Testis (tissue), 3 donors: Measurements from ENCODE around the gene FBLN1. TPM values are rescaled to one million over a fixed set of nuclear protein-coding genes. Genes with fewer than 3 reads are reported as not detected.

Experiments
- DNase-seq: peaks from one replicate; pipeline ENCODE4 v3.0.0-alpha.2; 2019
- H3K27ac ChIP-seq, 2 donors: fragments of 200-600 bp; sonication (generic); one replicate each; pipeline ENCODE4 v1.5.1; 2019
- H3K27me3 ChIP-seq: fragments of 200-600 bp; sonication (generic); one replicate; pipeline ENCODE4 v1.5.1; 2019
- H3K36me3 ChIP-seq: fragments of 200-600 bp; sonication (generic); one replicate; pipeline ENCODE4 v1.5.1; 2017; ENCODE audit warnings: low read depth; ENCODE audit errors: missing control alignments
- H3K4me1 ChIP-seq: fragments of 200-600 bp; sonication (generic); one replicate; pipeline ENCODE4 v1.5.1; 2019
- H3K4me3 ChIP-seq, 2 donors: fragments of 200-600 bp; sonication (generic); one replicate each; pipeline ENCODE4 v1.5.1; 2017 to 2019
- H3K9me3 ChIP-seq: fragments of 200-600 bp; sonication (generic); one replicate; pipeline ENCODE4 v1.5.1; 2017
- POLR2A ChIP-seq: fragments of 450-650 bp; IDR thresholded peaks from one replicate; pipeline ENCODE4 v1.6.1; 2017; ENCODE audit warnings: antibody characterized with exemption, mild to moderate bottlenecking, moderate library complexity
- WGBS, 2 donors: methylation state at CpG; one replicate each; pipeline ENCODE4 v1.1.5; 2018; 5-methylcytosine and 5-hydroxymethylcytosine counted together
- intact Hi-C: fragments of 100-400 bp; cut with DNase I; formaldehyde crosslinking; loops from one replicate; pipeline ENCODE4 v1.15.1; 2023; ENCODE audit warnings: low total_unique reads
- polyA plus RNA-seq: library from polyadenylated mRNA; stranded (reverse); fragments of 350-450 nt; fragmentation: Illumina TruSeq; extraction: RNeasy Lipid Tissue Mini Kit (QIAGEN cat#74804); gene quantifications from one replicate; pipeline ENCODE4 v1.2.3, GENCODE V29; 2014; ENCODE audit warnings: low read depth, low replicate concordance; ENCODE audit not compliant: insufficient read depth
- total RNA-seq, 2 donors: library from RNA; depleted of rRNA; stranded (reverse); fragments of >200 nt; gene quantifications; one replicate each; pipeline ENCODE4 v1.2.3, GENCODE V29; 2016
- TF ChIP-seq, protein P1 (sequence below), 3 experiments: fragments of 450-650 bp in 2 of 3; fragments of 200-600 bp in 1 of 3; sonication (generic) in 1 of 3; IDR thresholded peaks; one replicate each; pipeline ENCODE4 v1.5.1; 2016 to 2019; ENCODE audit warnings: antibody characterized with exemption in 3 of 3, mild to moderate bottlenecking in 2 of 3, moderate library complexity in 1 of 3

Gene FBLN1
- total and polyA plus RNA-seq, 3 donors from 2014 or later, result 32.4 to 154 (median 42.2) TPM

DNA sequence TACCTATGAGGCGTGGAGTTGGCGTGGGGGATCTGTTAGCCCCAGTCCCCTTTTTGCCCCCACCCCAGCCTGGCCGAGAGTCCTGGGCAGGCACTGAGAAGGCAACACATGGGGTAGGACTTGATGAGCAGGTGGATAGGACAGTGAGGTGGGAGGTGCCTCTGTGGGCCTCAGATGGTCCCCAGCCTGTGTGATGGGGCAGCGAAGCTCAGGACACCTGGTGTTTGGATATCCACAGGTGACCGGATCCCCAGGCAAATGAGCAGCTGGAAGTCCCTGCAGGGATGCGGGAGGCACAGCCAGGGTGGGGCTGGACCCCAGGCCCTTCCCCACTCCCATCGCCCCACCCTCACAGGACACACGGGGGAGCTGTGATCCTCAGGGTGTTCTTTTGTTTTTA lies 9.7 kb downstream of the FBLN1 start:
- intact Hi-C loops, result no loop called here
- peaks cover 33% of the 10 kb centered on the region for H3K4me1 ChIP-seq
- 70 to 74% methylated on average over 5 to 8 of the region's 8 CpGs for WGBS, 2 donors
- H3K27ac ChIP-seq, result peak overlapping the region; percentile 32 to 74
- H3K4me3 ChIP-seq, result no peak overlapping the region
- no peaks in the 10 kb centered on the region for H3K9me3 ChIP-seq
- no peaks in the 10 kb centered on the region for H3K27me3 ChIP-seq
- DNase-seq, result no peak
- H3K36me3 ChIP-seq, result no peaks in the 10 kb centered on the region
- TF ChIP-seq, protein P1, sequence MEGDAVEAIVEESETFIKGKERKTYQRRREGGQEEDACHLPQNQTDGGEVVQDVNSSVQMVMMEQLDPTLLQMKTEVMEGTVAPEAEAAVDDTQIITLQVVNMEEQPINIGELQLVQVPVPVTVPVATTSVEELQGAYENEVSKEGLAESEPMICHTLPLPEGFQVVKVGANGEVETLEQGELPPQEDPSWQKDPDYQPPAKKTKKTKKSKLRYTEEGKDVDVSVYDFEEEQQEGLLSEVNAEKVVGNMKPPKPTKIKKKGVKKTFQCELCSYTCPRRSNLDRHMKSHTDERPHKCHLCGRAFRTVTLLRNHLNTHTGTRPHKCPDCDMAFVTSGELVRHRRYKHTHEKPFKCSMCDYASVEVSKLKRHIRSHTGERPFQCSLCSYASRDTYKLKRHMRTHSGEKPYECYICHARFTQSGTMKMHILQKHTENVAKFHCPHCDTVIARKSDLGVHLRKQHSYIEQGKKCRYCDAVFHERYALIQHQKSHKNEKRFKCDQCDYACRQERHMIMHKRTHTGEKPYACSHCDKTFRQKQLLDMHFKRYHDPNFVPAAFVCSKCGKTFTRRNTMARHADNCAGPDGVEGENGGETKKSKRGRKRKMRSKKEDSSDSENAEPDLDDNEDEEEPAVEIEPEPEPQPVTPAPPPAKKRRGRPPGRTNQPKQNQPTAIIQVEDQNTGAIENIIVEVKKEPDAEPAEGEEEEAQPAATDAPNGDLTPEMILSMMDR (IDR thresholded peaks at IDR 0.05), result no peak
- TF ChIP-seq POLR2A, result no peak

DNA sequence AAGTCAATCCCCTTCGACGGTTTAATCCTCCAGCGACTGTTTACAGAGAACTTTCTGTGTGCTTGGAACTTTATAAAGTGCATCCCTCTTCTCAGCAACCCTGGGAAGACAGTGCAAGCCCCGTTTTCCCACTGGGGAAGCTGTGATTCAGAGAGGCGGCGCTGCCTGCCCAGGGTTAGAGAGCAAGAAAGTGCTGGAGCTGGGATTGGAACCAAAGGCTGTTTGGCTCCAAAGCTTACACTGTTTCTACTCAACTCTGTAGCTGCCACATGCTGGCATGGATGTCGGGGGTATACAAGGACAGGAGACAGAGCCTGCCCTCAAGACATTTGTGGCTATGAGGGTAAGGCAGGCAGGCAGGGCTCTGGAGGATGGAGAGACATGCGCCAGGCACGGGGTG lies 13.0 kb downstream of the FBLN1 start:
- H3K27ac ChIP-seq, result no peak overlapping the region
- TF ChIP-seq POLR2A, result no peak
- TF ChIP-seq, protein P1 (IDR thresholded peaks at IDR 0.05), result no peak
- peak; percentile 46 for DNase-seq
- H3K9me3 ChIP-seq, result no peaks in the 10 kb centered on the region
- WGBS, 2 donors, result 54 to 71% methylated on average over 9 of the region's 9 CpGs
- H3K36me3 ChIP-seq, result no peaks in the 10 kb centered on the region
- H3K4me3 ChIP-seq, result no peak overlapping the region
- intact Hi-C loops, result no loop called here
- no peaks in the 10 kb centered on the region for H3K27me3 ChIP-seq
- peaks cover 43% of the 10 kb centered on the region for H3K4me1 ChIP-seq

DNA sequence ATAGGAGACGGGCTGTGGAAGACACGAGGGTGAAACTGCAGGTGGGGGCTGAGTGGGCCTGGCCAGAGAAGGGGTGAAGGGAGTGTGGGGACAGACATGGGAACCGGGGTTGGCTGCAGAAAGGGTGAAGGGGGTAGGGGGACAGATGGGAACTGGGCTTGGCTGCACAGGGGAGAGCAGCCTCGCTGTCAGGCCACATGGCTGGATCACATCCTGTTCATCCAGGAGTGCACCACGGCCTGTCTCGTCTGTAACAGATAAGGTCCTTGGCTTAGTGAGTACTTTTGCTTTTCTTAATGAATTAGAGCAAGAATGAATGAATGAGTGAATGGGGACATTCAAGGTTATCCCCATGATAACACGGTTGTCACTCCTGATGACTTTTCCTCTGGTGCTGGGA lies 13.5 kb downstream of the FBLN1 start:
- 32 to 48% methylated on average over 7 of the region's 7 CpGs for WGBS, 2 donors
- no peaks in the 10 kb centered on the region for H3K36me3 ChIP-seq
- H3K4me1 ChIP-seq, result peaks cover 43% of the 10 kb centered on the region
- DNase-seq, result peak; percentile 37
- H3K27me3 ChIP-seq, result no peaks in the 10 kb centered on the region
- H3K9me3 ChIP-seq, result no peaks in the 10 kb centered on the region
- TF ChIP-seq, protein P1 (IDR thresholded peaks at IDR 0.05), result no peak
- TF ChIP-seq POLR2A, result no peak
- H3K4me3 ChIP-seq, result no peak overlapping the region
- no peak overlapping the region for H3K27ac ChIP-seq
- intact Hi-C loops, result no loop called here

DNA sequence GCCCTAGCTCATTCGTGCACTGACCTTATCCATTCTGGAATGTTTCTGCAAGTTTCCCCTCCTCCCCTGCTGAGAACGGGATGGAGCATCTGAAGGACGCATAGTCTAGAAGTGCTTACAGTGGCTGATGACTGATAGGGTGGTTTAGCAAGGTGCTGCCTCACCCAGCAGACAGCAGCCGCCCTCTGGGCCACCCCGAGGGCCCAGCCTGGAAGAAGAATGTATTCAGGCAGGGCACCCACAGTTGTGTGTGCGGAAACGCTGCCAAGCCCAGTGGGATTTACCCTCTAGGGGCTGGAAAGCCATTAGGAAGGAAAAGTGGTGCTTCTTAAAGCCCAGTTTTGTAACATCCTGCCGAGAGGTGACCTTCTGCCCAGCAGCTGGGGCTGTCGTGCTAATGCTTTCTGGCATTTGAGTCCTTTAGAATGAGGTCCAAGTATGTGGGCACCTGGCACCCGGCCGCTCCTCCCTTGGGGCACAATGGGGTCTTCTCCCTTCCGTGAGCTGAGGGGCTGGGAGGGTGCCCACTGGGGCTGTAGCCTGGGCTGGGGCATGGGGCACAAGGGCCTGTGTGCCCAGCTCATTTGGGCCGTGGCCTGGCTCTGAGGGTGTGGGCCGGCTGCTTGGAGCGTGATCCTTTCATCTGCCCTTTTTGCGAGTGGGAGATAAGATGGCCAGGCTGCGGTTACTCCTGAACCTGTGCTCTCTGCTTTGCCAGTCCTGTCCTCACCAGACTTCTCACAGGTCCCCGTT lies 14.4 kb downstream of the FBLN1 start:
- Histone ChIP-seq H3K27me3 (no peaks in the 10 kb centered on the region), H3K4me3 (no peak overlapping the region), H3K36me3 (no peaks in the 10 kb centered on the region), H3K4me1 (peaks cover 42% of the 10 kb centered on the region), H3K27ac (no peak overlapping the region), H3K9me3 (no peaks in the 10 kb centered on the region)
- intact Hi-C loops, result no loop called here
- DNase-seq, result no peak
- TF ChIP-seq, protein P1 (IDR thresholded peaks at IDR 0.05), result no peak
- TF ChIP-seq POLR2A, result no peak
- 55 to 65% methylated on average over 11 to 18 of the region's 18 CpGs for WGBS, 2 donors

DNA sequence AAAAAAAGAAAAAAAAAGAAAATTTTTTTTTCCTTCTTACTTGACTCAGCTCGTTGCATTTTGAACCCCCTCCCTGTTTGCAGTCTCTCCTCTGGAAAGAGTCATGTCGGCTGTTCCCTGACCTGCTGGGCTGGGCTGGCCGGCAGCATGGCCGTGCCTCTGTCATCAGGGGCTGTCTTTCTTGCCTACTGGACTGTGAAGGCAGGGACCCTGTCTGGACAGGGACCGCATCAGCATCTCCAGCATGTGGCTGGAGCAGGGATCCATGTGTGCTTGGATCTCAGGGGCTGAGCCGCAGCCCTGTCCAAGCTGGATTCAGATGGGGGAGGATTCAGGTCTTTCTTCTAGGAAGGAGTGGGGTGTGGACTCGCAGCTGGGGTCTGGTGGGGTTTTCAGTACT lies 15.5 kb downstream of the FBLN1 start:
- no peak for DNase-seq
- H3K36me3 ChIP-seq, result no peaks in the 10 kb centered on the region
- no peaks in the 10 kb centered on the region for H3K9me3 ChIP-seq
- WGBS, 2 donors, result 70 to 79% methylated on average over 7 of the region's 7 CpGs
- no peak for TF ChIP-seq POLR2A
- TF ChIP-seq, protein P1 (IDR thresholded peaks at IDR 0.05), result no peak
- peaks cover 37% of the 10 kb centered on the region for H3K4me1 ChIP-seq
- intact Hi-C loops, result no loop called here
- H3K27ac ChIP-seq, result no peak overlapping the region
- no peaks in the 10 kb centered on the region for H3K27me3 ChIP-seq
- H3K4me3 ChIP-seq, result no peak overlapping the region
